HepG2 (cell line): ENCODE data around the gene GGPS1. TPM values are rescaled to one million over a fixed set of nuclear protein-coding genes. Genes with fewer than 3 reads are reported as not detected.

Source experiments
- ADNP ChIP-seq: sonication (generic); formaldehyde crosslinking; IDR thresholded peaks from 2 replicates; pipeline ENCODE4 v1.4.0; 2020; ENCODE audit warnings: missing genetic modification reagents
- FOXO1 ChIP-seq: sonication (generic); formaldehyde crosslinking; IDR thresholded peaks from 2 replicates; pipeline ENCODE4 v1.4.0; 2020; ENCODE audit warnings: missing genetic modification reagents
- KLF9 ChIP-seq: IDR thresholded peaks from 2 replicates; pipeline ENCODE4 v1.6.1; 2016; ENCODE audit warnings: low read depth
- KMT2A ChIP-seq: sonication (generic); formaldehyde crosslinking; IDR thresholded peaks from 2 replicates; pipeline ENCODE4 v1.4.0; 2020; ENCODE audit warnings: missing genetic modification reagents
- LCORL ChIP-seq, 2 experiments: fragments of 450-650 bp in 1 of 2; sonication (generic) in 1 of 2; formaldehyde crosslinking in 1 of 2; IDR thresholded peaks; 2 replicates each; pipeline versions ENCODE4 v1.5.0 to v1.6.1; 2017 to 2020; ENCODE audit warnings: antibody characterized with exemption in 1 of 2, missing genetic modification reagents in 1 of 2
- ZNF34 ChIP-seq: sonication (generic); formaldehyde crosslinking; IDR thresholded peaks from 2 replicates; pipeline ENCODE4 v1.4.0; 2020; ENCODE audit warnings: mild to moderate bottlenecking, missing genetic modification reagents, borderline replicate concordance
- ZNF816 ChIP-seq: sonication (generic); formaldehyde crosslinking; IDR thresholded peaks from 2 replicates; pipeline ENCODE4 v1.8.0; 2022; ENCODE audit warnings: missing genetic modification reagents, mild to moderate bottlenecking, borderline replicate concordance
- ZSCAN31 ChIP-seq: sonication (generic); formaldehyde crosslinking; IDR thresholded peaks from 2 replicates; pipeline ENCODE4 v1.5.0; 2020; ENCODE audit warnings: low read depth, mild to moderate bottlenecking, missing genetic modification reagents
- polyA plus RNA-seq, 8 experiments: library from polyadenylated mRNA; depleted of rRNA in 3 of 8; stranded (reverse) in 7 of 8; unstranded in 1 of 8; fragments of >200 nt; fragmentation: Illumina TruSeq in 4 of 8; extraction: Trizol in 4 of 8; gene quantifications; 2 replicates each; pipeline versions ENCODE4 v1.2.1 to v1.2.3, GENCODE V29; 2011 to 2016; ENCODE audit warnings: low read depth in 4 of 8, missing spikeins in 1 of 8, mixed read lengths in 1 of 8; ENCODE audit not compliant: insufficient read depth in 1 of 8
- total RNA-seq, 5 experiments: library from RNA; depleted of rRNA; stranded (reverse); fragments of >200 nt; fragmentation: Illumina TruSeq; extraction: Trizol; gene quantifications; 2 replicates each; pipeline ENCODE4 v1.2.3, GENCODE V29; 2016; ENCODE audit warnings: low read depth in 1 of 5
- TF ChIP-seq, protein P1 (sequence below): sonication (generic); formaldehyde crosslinking; IDR thresholded peaks from 2 replicates; pipeline ENCODE4 v1.5.0; 2020; ENCODE audit warnings: mild to moderate bottlenecking, missing genetic modification reagents
- TF ChIP-seq, protein P2 (sequence below): sonication (generic); formaldehyde crosslinking; IDR thresholded peaks from 2 replicates; pipeline ENCODE4 v1.4.0; 2020; ENCODE audit warnings: missing genetic modification reagents

GGPS1 gene
- total and polyA plus RNA-seq, 2 of the 13 experiments (the other 11 are each of a cell fraction or from before 2014, with no cell fraction given) = 28.8 to 42.6 TPM

DNA sequence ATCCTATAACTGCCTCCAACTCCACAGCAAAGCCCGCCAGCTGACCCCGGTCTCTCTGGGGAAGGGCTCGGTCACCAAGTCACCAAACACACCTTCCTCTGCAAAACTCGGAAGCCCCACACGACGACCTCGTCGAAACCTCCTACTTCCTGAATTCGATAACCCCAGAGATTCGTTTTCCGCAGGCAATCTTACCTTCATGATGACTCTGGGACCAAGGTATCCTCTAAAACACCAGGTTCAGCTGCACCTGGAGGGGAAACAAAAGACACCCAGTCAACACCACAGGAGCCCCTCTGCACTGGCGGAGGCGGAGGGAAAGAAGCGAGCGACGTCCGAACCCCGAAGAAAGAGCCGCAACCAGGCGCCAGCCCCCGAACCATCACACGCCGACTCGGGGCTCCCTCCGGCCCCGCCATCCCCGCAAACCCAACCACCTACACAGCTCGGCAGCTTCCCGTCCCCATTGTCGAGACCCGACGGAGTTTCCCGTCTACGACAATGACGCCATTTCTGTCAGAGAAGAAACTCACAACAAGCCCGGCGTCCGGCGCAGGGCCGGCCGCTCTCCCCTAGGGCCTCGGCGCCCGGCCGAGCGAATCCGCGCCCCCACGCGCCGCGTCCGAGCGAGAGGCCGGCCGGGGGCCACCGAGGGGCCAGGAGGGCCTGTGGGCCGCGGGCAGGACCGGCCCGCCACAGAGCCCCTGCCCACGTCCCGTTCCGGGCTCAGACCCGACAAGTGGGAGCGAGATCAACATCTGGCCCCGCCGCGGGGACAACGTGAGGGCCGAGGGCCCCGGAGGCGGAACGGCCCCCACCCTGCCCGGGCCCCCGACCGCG, 1.4 kb upstream of the GGPS1 start (continued):
- TF ChIP-seq, protein P1, sequence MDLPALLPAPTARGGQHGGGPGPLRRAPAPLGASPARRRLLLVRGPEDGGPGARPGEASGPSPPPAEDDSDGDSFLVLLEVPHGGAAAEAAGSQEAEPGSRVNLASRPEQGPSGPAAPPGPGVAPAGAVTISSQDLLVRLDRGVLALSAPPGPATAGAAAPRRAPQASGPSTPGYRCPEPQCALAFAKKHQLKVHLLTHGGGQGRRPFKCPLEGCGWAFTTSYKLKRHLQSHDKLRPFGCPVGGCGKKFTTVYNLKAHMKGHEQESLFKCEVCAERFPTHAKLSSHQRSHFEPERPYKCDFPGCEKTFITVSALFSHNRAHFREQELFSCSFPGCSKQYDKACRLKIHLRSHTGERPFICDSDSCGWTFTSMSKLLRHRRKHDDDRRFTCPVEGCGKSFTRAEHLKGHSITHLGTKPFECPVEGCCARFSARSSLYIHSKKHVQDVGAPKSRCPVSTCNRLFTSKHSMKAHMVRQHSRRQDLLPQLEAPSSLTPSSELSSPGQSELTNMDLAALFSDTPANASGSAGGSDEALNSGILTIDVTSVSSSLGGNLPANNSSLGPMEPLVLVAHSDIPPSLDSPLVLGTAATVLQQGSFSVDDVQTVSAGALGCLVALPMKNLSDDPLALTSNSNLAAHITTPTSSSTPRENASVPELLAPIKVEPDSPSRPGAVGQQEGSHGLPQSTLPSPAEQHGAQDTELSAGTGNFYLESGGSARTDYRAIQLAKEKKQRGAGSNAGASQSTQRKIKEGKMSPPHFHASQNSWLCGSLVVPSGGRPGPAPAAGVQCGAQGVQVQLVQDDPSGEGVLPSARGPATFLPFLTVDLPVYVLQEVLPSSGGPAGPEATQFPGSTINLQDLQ (CRISPR knock-in tag) = 0 out of 2 replicates have a peak, but pooled peaks have one; percentile 43
- TF ChIP-seq KLF9 (CRISPR knock-in tag) = no peak
- TF ChIP-seq ZNF34 (CRISPR knock-in tag) = 0 out of 2 replicates have a peak, but pooled peaks have one; percentile 23
- no peak for TF ChIP-seq ZNF816
- TF ChIP-seq KMT2A (CRISPR knock-in tag) = peak; percentile 48; the same call in 1 of the 2 replicates
- no peak for TF ChIP-seq FOXO1 (CRISPR knock-in tag)
- 0 out of 2 replicates have a peak, but pooled peaks have one; percentile 31 for TF ChIP-seq ZSCAN31
- no peak for TF ChIP-seq LCORL (IDR thresholded peaks at IDR 0.05)
- no peak for TF ChIP-seq LCORL (CRISPR knock-in tag; IDR thresholded peaks at IDR 0.05)
- no peak for TF ChIP-seq ADNP (CRISPR knock-in tag)
- TF ChIP-seq, protein P2, sequence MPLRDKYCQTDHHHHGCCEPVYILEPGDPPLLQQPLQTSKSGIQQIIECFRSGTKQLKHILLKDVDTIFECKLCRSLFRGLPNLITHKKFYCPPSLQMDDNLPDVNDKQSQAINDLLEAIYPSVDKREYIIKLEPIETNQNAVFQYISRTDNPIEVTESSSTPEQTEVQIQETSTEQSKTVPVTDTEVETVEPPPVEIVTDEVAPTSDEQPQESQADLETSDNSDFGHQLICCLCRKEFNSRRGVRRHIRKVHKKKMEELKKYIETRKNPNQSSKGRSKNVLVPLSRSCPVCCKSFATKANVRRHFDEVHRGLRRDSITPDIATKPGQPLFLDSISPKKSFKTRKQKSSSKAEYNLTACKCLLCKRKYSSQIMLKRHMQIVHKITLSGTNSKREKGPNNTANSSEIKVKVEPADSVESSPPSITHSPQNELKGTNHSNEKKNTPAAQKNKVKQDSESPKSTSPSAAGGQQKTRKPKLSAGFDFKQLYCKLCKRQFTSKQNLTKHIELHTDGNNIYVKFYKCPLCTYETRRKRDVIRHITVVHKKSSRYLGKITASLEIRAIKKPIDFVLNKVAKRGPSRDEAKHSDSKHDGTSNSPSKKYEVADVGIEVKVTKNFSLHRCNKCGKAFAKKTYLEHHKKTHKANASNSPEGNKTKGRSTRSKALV (CRISPR knock-in tag) = no peak
- TF ChIP-seq, all 625 proteins: peak for 34
